GM23248 (cell line): ENCODE data around the gene LOXHD1.

Experiments used
- EZH2 ChIP-seq: fragments of 200-600 bp; sonication (generic); IDR thresholded peaks from 2 replicates; pipeline ENCODE4 v1.6.1; 2018; ENCODE audit warnings: antibody characterized with exemption, mild to moderate bottlenecking; ENCODE audit not compliant: insufficient read depth, poor library complexity, severe bottlenecking
- EZH2phosphoT487 ChIP-seq: fragments of 200-600 bp; sonication (generic); IDR thresholded peaks from 2 replicates; pipeline ENCODE4 v1.6.1; 2018; ENCODE audit warnings: antibody characterized with exemption, moderate library complexity, mild to moderate bottlenecking, low read depth; ENCODE audit not compliant: insufficient read depth

- TF ChIP-seq EZH2 = no peak
- no peak for TF ChIP-seq EZH2phosphoT487
These were observed 18.1 kb upstream of the LOXHD1 start for GRCh38 chr18:46675112-46675511.
